Stimulated activated naive CD8-positive, alpha-beta T cell treated with anti-CD3 and anti-CD28 coated beads, Interleukin-15, Interleukin-2, amounts not matched to agents 100 U/mL and 50 U/mL, for 24 hours (primary cell): ENCODE results near the gene CALM3.
"Not testable (repeated sequence)": the region's sequence is repeated elsewhere in the genome, so short reads cannot be mapped to it uniquely, and the experiment has no call there.

Source experiments
- ATAC-seq: fragments of 150-1000 bp; cut with Tn5 transposase; one replicate; pipeline ENCODE4 v1.10.0; 2021
- DNase-seq: peaks from one replicate; pipeline ENCODE4 v3.0.0; 2021

The CALM3 gene

GRCh38 chr19:46615966-46616365 is 14.8 kb downstream of the CALM3 start:
- DNase-seq: peak; percentile 8
- no peak for ATAC-seq

DNA sequence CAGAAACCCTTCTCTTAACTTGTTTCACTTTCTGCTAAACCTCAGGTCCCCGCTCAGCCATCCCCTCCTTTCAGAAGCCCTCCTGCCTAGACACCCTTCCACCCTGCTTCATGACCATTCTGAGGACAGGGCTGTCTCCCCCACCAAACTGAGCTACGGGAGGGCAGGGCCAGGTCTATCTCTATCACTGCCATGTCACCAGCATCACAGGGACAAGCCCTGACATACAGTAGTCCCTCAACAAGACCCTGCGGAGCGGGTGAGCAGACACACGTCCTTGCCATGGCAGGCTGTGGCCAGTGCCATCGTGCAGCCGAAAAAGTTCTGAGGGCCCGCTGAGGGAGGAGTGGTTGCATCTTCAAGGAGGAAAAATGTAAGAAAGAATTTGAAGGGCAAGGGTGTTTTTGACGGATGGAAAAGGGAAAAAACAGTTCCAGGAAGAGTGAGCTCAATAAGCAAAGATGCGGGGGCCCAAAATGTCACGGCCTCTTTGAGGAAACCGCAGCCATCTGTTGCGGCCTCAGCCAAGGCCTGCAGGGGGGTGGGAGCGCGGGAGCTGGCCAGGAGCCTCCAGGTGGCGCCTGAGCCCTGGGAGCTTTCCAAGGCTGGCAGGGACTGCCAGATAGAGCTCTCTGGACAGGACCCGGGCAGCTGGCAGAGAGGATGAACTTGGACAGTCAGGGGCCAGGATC is 15.6 kb downstream of the CALM3 start:
- peak; percentile 89 for DNase-seq

DNA sequence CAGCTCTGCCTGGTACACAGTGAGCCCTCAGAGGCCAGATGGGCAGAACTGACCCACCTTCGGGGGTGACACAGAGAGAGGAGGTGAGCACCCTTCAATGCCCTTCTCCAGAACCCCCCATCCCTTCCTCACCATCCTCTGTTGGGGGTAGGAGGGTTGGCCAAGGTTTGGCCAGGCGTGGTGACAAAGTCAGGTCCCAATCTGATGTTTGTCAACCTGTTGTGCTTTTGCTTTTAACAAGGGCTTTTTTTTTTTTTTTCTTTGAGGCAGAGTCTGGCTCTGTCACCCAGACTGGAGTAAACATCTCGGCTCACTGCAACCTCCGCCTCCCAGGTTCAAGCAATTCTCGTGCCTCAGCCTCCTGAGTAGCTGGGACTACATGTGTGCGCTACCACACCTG is 16.5 kb downstream of the CALM3 start:
- DNase-seq (peak; percentile 39), ATAC-seq (no peak)

More for the DNA sequence above, 15.6 kb downstream of the CALM3 start:
- peak; percentile 43 for ATAC-seq

DNA sequence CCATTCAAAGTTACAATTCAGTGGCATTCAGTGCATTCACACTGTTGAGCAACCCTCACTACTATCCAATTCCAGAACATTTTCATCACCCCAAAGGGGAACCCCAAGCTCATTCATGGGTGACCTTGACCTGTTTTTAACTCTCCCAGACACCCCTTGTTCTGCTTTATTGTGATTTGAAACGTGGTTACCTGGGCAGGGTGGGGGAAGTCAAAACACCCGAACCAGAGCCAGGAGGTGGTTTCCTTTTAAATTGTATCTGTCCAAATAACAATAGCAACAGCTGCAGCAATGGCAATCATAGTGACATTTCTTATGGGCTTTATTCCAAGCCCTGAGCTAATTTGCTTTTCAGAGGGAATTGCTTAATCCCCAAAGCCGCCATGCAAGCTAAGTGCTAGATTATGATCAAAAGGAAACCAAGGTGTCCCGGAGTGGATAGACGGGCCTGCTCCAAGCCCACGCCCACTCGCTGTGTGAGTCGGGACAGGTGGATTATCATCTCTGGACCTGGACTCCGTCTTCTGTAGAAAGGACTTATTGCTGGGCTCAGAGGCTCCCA is 17.6 kb downstream of the CALM3 start:
- ATAC-seq (no peak), DNase-seq (peak; percentile 40)

- no peak for ATAC-seq
- DNase-seq: no peak
Measured at GRCh38 chr19:46620267-46620666, 19.1 kb downstream of the CALM3 start.

- ATAC-seq (no peak), DNase-seq (no peak)
Measured at GRCh38 chr19:46620716-46621115, 19.6 kb downstream of the CALM3 start.

- ATAC-seq: no peak
- peak; percentile 63 for DNase-seq
Measured at GRCh38 chr19:46621191-46622117, 20.3 kb downstream of the CALM3 start.

GRCh38 chr19:46622118-46622446 is 21.0 kb downstream of the CALM3 start:
- no peak for DNase-seq
- no peak for ATAC-seq

GRCh38 chr19:46623915-46624502 is 22.9 kb downstream of the CALM3 start:
- DNase-seq (no peak), ATAC-seq (no peak)

DNA sequence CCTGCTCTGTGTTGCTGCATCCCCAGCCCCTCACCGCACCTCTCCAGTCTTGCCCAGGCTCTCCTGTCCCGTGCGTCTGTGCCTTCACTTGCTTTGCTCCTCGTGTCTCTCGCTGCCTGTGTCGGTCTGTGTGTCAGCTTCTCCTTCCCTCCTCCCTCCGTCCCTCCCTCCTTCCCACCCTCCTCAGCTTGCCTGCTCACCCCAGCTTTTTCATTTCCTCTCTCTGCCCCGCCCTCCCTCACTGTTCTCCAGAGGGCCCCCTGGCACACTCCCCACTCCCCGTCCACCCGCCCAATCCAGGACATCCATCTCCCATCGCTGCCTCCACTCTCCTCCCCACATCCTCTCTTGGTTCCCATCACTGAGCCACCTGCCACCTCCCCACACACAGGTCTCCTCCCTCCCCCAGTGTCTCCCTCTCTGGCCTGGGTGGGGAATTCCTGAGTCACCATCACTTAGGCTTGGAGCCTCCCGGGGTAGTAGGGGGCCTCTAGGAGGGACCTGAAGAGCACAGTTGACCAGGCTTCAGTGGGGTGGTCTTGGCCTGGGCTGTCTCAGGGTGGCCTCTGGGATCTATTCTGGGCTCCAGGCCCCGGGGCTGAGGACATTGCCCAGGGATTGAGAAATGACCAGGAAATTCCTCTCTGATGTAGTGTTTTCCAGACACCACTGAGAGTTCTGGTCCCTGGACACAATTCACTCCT is 24.0 kb downstream of the CALM3 start, which contains the start of gene PTGIR:
TSS of gene PTGIR (minus strand) at position 132 of the 704 bp plus-strand sequence. CDS start 864 bp downstream, outside the sequence.
- ATAC-seq: peak; percentile 76
- DNase-seq: peak; percentile 71

- ATAC-seq: no peak
Measured at GRCh38 chr19:46625731-46626130, 24.6 kb downstream of the CALM3 start.

DNA sequence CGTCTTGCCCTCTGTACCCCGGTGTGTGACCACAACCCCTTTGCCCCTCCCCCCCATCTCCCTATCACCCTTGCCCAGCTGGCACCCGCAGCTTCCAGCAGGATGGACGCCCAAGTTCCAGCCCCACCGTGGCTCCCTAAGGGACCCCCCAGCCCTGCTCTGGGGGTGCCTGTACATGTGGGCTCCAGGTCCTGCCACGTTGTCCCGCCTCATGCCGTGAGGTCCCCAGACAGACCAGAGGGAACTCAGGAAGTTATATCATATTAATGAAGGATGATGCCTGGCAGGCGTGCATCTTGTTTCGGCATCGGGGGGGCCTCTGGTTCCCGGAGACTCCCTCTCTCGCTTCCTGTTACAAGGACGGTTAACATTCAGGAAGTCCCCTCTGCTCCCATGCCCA is 25.3 kb downstream of the CALM3 start:
- no peak for DNase-seq
- ATAC-seq: no peak

More at GRCh38 chr19:46625731-46626130, 24.6 kb downstream of the CALM3 start:
- DNase-seq: no peak

GRCh38 chr19:46628970-46629369 is 27.8 kb downstream of the CALM3 start:
- not testable (repeated sequence) for DNase-seq, ATAC-seq

DNA sequence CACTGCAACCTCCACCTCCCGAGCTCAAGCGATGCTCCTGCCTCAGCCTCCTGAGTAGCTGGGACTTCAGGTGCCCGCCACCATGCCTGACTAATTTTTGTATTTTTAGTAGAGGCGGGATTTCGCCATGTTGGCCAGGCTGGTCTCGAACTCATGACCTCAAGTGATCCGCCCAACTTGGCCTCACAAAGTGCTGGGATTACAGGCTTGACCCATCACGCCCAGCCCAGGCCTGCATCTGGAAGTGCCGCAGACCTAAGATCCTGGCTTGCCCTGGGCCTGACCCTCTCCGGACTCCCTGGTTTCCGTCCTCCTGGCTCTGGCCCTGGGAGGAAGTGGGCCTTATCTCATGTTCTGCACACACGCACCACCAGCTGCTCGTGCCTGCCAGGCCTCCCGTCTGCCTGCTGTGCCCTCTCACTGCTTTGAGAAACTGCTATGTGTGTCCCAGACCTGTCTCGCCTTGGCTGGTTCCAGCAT is 28.5 kb downstream of the CALM3 start:
- no peak for DNase-seq
- ATAC-seq: no peak

DNA sequence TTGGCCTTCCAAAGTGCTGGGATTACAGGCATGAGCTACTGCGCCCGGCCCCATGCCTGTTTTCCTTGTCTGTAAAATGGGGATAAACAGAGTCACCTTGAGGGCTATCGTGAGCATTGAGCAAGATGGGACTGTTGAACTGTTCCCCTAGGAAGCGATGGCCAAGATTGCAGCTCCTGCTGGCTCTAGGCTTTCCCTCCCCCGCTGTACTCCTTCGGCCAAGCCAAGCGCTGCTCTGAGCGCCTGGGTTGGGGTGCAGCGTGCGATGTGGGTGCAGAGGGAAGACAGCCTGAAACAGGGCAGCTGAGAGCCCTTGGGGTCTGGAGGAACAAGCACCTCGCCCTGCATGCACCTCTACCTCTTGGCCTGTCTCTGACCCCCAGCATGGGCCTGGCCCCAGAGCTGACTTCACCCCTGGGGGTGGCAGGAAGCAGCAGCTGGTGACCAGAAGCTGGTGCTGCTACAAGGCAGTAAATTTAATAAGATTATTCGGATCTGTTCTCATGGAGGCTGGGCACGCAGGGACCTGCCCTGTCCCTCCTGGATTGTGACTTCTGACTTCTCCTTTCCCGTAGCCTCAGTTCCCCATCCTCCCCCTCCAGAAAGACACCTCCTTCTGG is 29.6 kb downstream of the CALM3 start:
- ATAC-seq (no peak), DNase-seq (no peak)

DNA sequence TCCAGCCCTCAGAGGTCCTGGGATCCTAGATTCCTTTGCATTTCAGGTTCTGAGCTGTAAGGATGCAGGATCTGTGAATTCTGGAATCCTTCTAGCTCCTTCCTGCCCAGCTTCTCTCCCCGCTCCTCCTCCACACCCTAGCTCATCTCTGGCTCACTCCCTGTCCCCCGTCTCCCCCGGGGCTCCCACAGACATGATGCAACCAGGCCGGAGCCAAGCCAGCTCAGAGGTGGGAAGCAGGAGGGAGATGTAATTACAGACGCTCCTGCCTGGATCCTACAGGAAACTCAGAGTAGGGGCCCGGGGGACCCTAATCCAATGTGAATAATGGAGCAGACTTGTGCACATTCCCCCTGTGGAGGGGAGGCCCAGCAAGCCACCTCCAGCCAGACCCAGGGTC is 30.4 kb downstream of the CALM3 start:
- ATAC-seq (no peak), DNase-seq (no peak)

DNA sequence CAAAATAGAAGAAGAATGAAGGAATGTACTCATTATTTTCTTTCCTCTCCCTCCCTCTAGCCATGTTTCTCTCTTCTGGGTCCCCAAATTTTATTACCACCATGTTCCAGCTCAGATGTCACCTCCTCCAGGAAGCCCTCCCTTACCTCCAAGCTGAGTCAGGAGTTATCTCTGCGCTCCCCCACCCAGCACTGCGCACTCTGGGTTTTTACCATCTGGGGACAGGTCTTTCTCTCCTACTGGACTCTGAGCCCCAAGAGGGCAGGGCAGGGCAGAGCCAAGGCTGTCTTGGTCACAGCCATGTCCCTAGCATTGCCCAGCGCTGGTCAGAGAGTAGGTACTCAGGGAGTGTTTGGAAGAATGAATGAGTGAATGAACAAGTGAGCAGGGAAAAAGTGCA is 32.0 kb downstream of the CALM3 start:
- DNase-seq (no peak), ATAC-seq (no peak)

- peak; percentile 98 for DNase-seq
- peak; percentile 51 for ATAC-seq
Measured at GRCh38 chr19:46634045-46634655, 33.0 kb downstream of the CALM3 start.

DNA sequence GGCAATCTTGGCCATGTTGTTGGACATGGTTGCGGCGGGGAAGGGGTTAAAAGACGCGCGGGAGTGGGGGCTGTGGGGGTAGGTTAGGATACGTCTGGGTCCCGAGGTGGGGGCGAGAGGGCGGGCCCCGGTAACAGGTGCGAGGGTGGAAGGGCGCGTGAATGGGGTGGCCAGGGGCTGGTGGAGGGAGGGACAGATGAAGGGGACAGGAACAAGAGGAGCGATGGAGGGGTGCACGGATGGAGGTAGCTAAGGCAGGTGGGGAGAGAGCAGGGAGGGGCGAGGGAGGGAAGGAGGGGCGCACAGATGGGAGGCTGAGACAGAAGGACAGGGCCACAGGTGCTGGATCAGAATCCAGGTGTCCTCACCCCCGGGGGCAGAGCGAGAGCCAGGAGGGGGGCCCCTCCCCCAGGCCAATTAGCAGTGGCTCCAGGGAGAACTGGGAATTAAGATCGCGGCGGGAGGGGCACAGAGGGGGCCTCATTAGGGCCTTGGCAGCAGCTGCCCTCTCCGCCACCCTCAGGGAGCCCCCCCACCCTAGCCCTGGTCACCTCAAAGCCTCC is 33.6 kb downstream of the CALM3 start:
- DNase-seq: no peak
- ATAC-seq: no peak
